B cell (primary cell): ENCODE results near the gene CEBPB. TPM values are rescaled to one million over a fixed set of nuclear protein-coding genes. Genes with fewer than 3 reads are reported as not detected.

Experiments
- ATAC-seq: fragments of 200-7000 bp; cut with Tn5 transposase; one replicate; pipeline ENCODE4 v1.10.0; 2021; ENCODE audit warnings: low read depth, mild to moderate bottlenecking, moderate number of reproducible peaks, moderate library complexity
- CTCF ChIA-PET: fragments of 350-600 bp; sonication (Branson Sonifier 250); formaldehyde crosslinking; loops from one replicate; lab custom pipeline; 2021; ENCODE audit warnings: antibody characterized with exemption, inconsistent platforms; lab: Charles Lee
- POLR2A ChIA-PET: fragments of 350-600 bp; sonication (Branson Sonifier 250); formaldehyde crosslinking; loops from one replicate; lab custom pipeline; 2021; ENCODE audit warnings: antibody characterized with exemption; lab: Charles Lee
- DNase-seq: peaks from one replicate; pipeline ENCODE4 v3.0.0; 2013
- H2AFZ ChIP-seq: 2 replicates; pipeline ENCODE4 v1.6.1; 2012; ENCODE audit warnings: mild to moderate bottlenecking, low read depth, low read length; ENCODE audit not compliant: insufficient read depth, poor library complexity, severe bottlenecking
- H3K27ac ChIP-seq, 2 donors: 1 replicate in 1 of 2; 2 replicates in 1 of 2; pipeline ENCODE4 v1.5.1; 2012 to 2013; ENCODE audit warnings: low read length in 2 of 2, mild to moderate bottlenecking in 2 of 2, moderate library complexity in 1 of 2
- H3K27me3 ChIP-seq, 4 experiments: fragments of 200-600 bp in 1 of 4; sonication (generic) in 1 of 4; replicated peaks in 1 of 4; 1 replicate in 2 of 4; 2 replicates in 2 of 4; pipeline versions ENCODE4 v1.6.1 to v1.7.0; 2013 to 2016; ENCODE audit warnings: low read length in 3 of 4, mild to moderate bottlenecking in 2 of 4, mixed read lengths in 1 of 4, moderate library complexity in 1 of 4; ENCODE audit not compliant: insufficient read depth in 4 of 4, control insufficient read depth in 3 of 4; ENCODE audit errors: control extremely low read depth in 1 of 4
- H3K36me3 ChIP-seq, 2 experiments: replicated peaks in 1 of 2; 1 replicate in 1 of 2; 2 replicates in 1 of 2; pipeline versions ENCODE4 v1.6.1 to v1.7.1; 2013; ENCODE audit warnings: low read length in 1 of 2; ENCODE audit not compliant: insufficient read depth in 2 of 2, control insufficient read depth in 1 of 2; ENCODE audit errors: control extremely low read depth in 1 of 2, extremely low read depth in 1 of 2
- H3K4me1 ChIP-seq, 2 donors: fragments of 200-600 bp in 1 of 2; sonication (generic) in 1 of 2; 1 replicate in 1 of 2; 2 replicates in 1 of 2; pipeline versions ENCODE4 v1.5.1 to v1.6.1; 2013 to 2017; ENCODE audit warnings: low read length in 2 of 2; ENCODE audit not compliant: control insufficient read depth in 2 of 2, insufficient read depth in 2 of 2
- H3K4me2 ChIP-seq: replicated peaks from 2 replicates; pipeline ENCODE3; 2012; ENCODE audit warnings: mild to moderate bottlenecking, low read depth, low read length; ENCODE audit not compliant: poor library complexity, severe bottlenecking
- H3K4me3 ChIP-seq, 5 experiments: fragments of 200-600 bp in 1 of 5; sonication (generic) in 1 of 5; 1 replicate in 3 of 5; 2 replicates in 2 of 5; pipeline versions ENCODE4 v1.5.1 to v1.7.0; 2011 to 2016; ENCODE audit warnings: low read length in 4 of 5, mild to moderate bottlenecking in 4 of 5, low read depth in 2 of 5, control low read depth in 1 of 5, moderate library complexity in 1 of 5; ENCODE audit not compliant: insufficient read depth in 1 of 5; ENCODE audit errors: control extremely low read depth in 1 of 5, extremely low read depth in 1 of 5
- H3K79me2 ChIP-seq: fragments of 200-600 bp; sonication (generic); one replicate; pipeline ENCODE4 v1.6.0; 2016; ENCODE audit warnings: low read length; ENCODE audit not compliant: control insufficient read depth, insufficient read depth
- H3K9ac ChIP-seq: fragments of 200-600 bp; sonication (generic); 2 replicates; pipeline ENCODE4 v1.6.1; 2017; ENCODE audit warnings: mild to moderate bottlenecking, low read length, moderate library complexity
- H3K9me3 ChIP-seq, 3 donors: one replicate each; pipeline versions ENCODE4 v1.6.1 to v1.7.1; 2013; ENCODE audit warnings: low read length in 2 of 3; ENCODE audit not compliant: control insufficient read depth in 2 of 3, insufficient read depth in 1 of 3; ENCODE audit errors: control extremely low read depth in 1 of 3
- H4K20me1 ChIP-seq: 2 replicates; pipeline ENCODE4 v1.6.0; 2012; ENCODE audit warnings: mild to moderate bottlenecking, low read length; ENCODE audit not compliant: insufficient read depth, control insufficient read depth, poor library complexity, severe bottlenecking
- H3K27ac Mint-ChIP-seq: one replicate; pipeline ENCODE4 v1.8.0; 2021; ENCODE audit warnings: mixed read lengths
- H3K27me3 Mint-ChIP-seq: one replicate; pipeline ENCODE4 v1.8.0; 2021; ENCODE audit warnings: mixed read lengths
- H3K4me1 Mint-ChIP-seq: one replicate; pipeline ENCODE4 v1.8.0; 2021; ENCODE audit warnings: mixed read lengths
- H3K4me3 Mint-ChIP-seq: one replicate; pipeline ENCODE4 v1.8.0; 2021; ENCODE audit warnings: mixed read lengths
- H3K9me3 Mint-ChIP-seq: one replicate; pipeline ENCODE4 v1.8.0; 2022; ENCODE audit warnings: mixed read lengths; ENCODE audit not compliant: insufficient read depth
- CTCF ChIP-seq: fragments of 200-600 bp; IDR thresholded peaks from one replicate; pipeline ENCODE4 v1.8.0; 2022; ENCODE audit warnings: antibody characterized with exemption, mild to moderate bottlenecking
- EZH2 ChIP-seq: IDR thresholded peaks from 2 replicates; pipeline ENCODE4 v1.6.1; 2012; ENCODE audit warnings: borderline replicate concordance, low read depth, mild to moderate bottlenecking, moderate library complexity, low read length; ENCODE audit not compliant: insufficient read depth, poor library complexity, severe bottlenecking
- WGBS: methylation state at CpG from one replicate; pipeline ENCODE4 v1.1.5; 2013; ENCODE audit warnings: missing lambda C conversion rate; ENCODE audit not compliant: insufficient coverage; 5-methylcytosine and 5-hydroxymethylcytosine counted together
- intact Hi-C: fragments of 100-400 bp; cut with micrococcal nuclease; formaldehyde crosslinking; loops from one replicate; pipeline ENCODE4 v1.10.0; 2022
- polyA plus RNA-seq: library from polyadenylated mRNA; depleted of rRNA; stranded (reverse); fragments of >200 nt; gene quantifications from 2 replicates; pipeline ENCODE4 v1.2.3, GENCODE V29; 2012
- total RNA-seq, 2 donors: library from RNA; stranded (reverse); fragments of 120-200 nt in 1 of 2; gene quantifications; 1 replicate in 1 of 2; 2 replicates in 1 of 2; pipeline versions ENCODE4 v1.2.3 to v1.2.4, GENCODE V29; 2013 to 2022

Gene CEBPB
- total and polyA plus RNA-seq, 2 donors (not counting 1 experiment from before 2014, with no cell fraction given), result 25.8 to 28.7 TPM

GRCh38 chr20:50216543-50217206 is 26.0 kb downstream of the CEBPB start:
- no peaks in the 10 kb centered on the region for H3K4me1 Mint-ChIP-seq
- H3K9me3 Mint-ChIP-seq, result no peaks in the 10 kb centered on the region
- H3K9ac ChIP-seq, result no peak overlapping the region
- peaks cover 0 to 13% (median 0%) of the 10 kb centered on the region in 3 donors for H3K9me3 ChIP-seq
- H4K20me1 ChIP-seq, result no peaks in the 10 kb centered on the region
- POLR2A ChIA-PET, result interaction anchor here (0.6 kb wide), 1 partner anchor 509 kb away, joined by 4 read pairs; no protein-coding TSS in a partner anchor
- no peak overlapping the region for H3K27ac ChIP-seq
- no peak overlapping the region for H3K27ac Mint-ChIP-seq
- H3K27me3 Mint-ChIP-seq, result peaks cover 34% of the 10 kb centered on the region
- no peak overlapping the region for H2AFZ ChIP-seq
- no peak for DNase-seq
- H3K4me1 ChIP-seq, result no peaks in the 10 kb centered on the region
- H3K36me3 ChIP-seq, result no peaks in the 10 kb centered on the region
- no peak overlapping the region for H3K4me3 ChIP-seq
- H3K79me2 ChIP-seq, result no peaks in the 10 kb centered on the region
- ATAC-seq, result no peak
- H3K27me3 ChIP-seq, result peaks cover 0 to 7% (median 2%) of the 10 kb centered on the region in 4 experiments
- intact Hi-C loops, result no loop called here
- CTCF ChIA-PET, result interaction anchor here (0.7 kb wide), 1 partner anchor 58 kb away, joined by 3 read pairs; no protein-coding TSS in a partner anchor
- TF ChIP-seq CTCF (no peak), EZH2 (no peak)
- no peak overlapping the region for H3K4me2 ChIP-seq
- WGBS, result 83% methylated on average over 4 of the region's 4 CpGs
- H3K4me3 Mint-ChIP-seq, result no peak overlapping the region

- no peaks in the 10 kb centered on the region for H4K20me1 ChIP-seq
- CTCF ChIA-PET, result interaction anchor here (0.6 kb wide), 1 partner anchor 1406 kb away, joined by 3 read pairs; no protein-coding TSS in a partner anchor
- DNase-seq (no peak), ATAC-seq (no peak)
- H3K4me2 ChIP-seq, result no peak overlapping the region
- no peak overlapping the region for H3K9ac ChIP-seq
- H2AFZ ChIP-seq, result no peak overlapping the region
- H3K4me3 ChIP-seq, result no peak overlapping the region
- no peaks in the 10 kb centered on the region for H3K79me2 ChIP-seq
- peaks cover 0 to 5% (median 2%) of the 10 kb centered on the region in 4 experiments for H3K27me3 ChIP-seq
- POLR2A ChIA-PET, result interaction anchor here (0.6 kb wide), 1 partner anchor 510 kb away, joined by 4 read pairs; no protein-coding TSS in a partner anchor
- H3K36me3 ChIP-seq, result no peaks in the 10 kb centered on the region
- no peak overlapping the region for H3K27ac ChIP-seq
- no peaks in the 10 kb centered on the region for H3K4me1 ChIP-seq
- Mint-ChIP-seq H3K4me3 (no peak overlapping the region), H3K27ac (no peak overlapping the region), H3K4me1 (no peaks in the 10 kb centered on the region), H3K9me3 (no peaks in the 10 kb centered on the region), H3K27me3 (peaks cover 36% of the 10 kb centered on the region)
- WGBS, result 93% methylated on average over 14 of the region's 14 CpGs
- TF ChIP-seq EZH2, result no peak
- no peak for TF ChIP-seq CTCF
- intact Hi-C loops, result no loop called here
- H3K9me3 ChIP-seq, result peaks cover 0 to 13% (median 0%) of the 10 kb centered on the region in 3 donors
Measured at GRCh38 chr20:50217207-50217949, 26.7 kb downstream of the CEBPB start.
